Stomach smooth muscle (tissue), 2 donors: ENCODE measurements around the gene CCR5.
"Not testable (repeated sequence)": the region's sequence is repeated elsewhere in the genome, so short reads cannot be mapped to it uniquely, and the experiment has no call there.

ENCODE experiments used
- H3K27ac ChIP-seq: one replicate; pipeline ENCODE4 v1.7.0; 2013; ENCODE audit warnings: mild to moderate bottlenecking, low read length, inconsistent platforms
- H3K27me3 ChIP-seq, 2 donors: one replicate each; pipeline ENCODE4 v1.7.0; 2013; ENCODE audit warnings: low read length in 2 of 2; ENCODE audit not compliant: insufficient read depth in 2 of 2, control insufficient read depth in 1 of 2
- H3K36me3 ChIP-seq, 2 donors: one replicate each; pipeline ENCODE4 v1.7.0; 2013; ENCODE audit warnings: low read length in 2 of 2; ENCODE audit not compliant: control insufficient read depth in 2 of 2, insufficient read depth in 2 of 2
- H3K4me1 ChIP-seq: one replicate; pipeline ENCODE4 v1.7.0; 2013; ENCODE audit warnings: low read length; ENCODE audit not compliant: control insufficient read depth, insufficient read depth
- H3K4me3 ChIP-seq, 2 donors: one replicate each; pipeline ENCODE4 v1.7.0; 2013; ENCODE audit warnings: low read length in 2 of 2
- H3K9ac ChIP-seq, 2 donors: one replicate each; pipeline ENCODE4 v1.7.0; 2013; ENCODE audit warnings: low read length in 2 of 2, mild to moderate bottlenecking in 1 of 2
- H3K9me3 ChIP-seq, 2 donors: one replicate each; pipeline ENCODE4 v1.7.0; 2013; ENCODE audit warnings: low read length in 2 of 2; ENCODE audit not compliant: control insufficient read depth in 2 of 2
- donor health status: healthy.
- donor health status: Pancreatic carcinoma.

Gene CCR5

GRCh38 chr3:46386205-46386604, 15.5 kb downstream of the CCR5 start:
- no peaks in the 10 kb centered on the region for H3K36me3 ChIP-seq
- no peak overlapping the region for H3K9ac ChIP-seq
- no peak overlapping the region for H3K4me3 ChIP-seq
- no peaks in the 10 kb centered on the region for H3K4me1 ChIP-seq
- H3K27me3 ChIP-seq = no peaks in the 10 kb centered on the region
- no peaks in the 10 kb centered on the region for H3K9me3 ChIP-seq
- H3K27ac ChIP-seq = no peak overlapping the region

- H3K36me3 ChIP-seq, H3K9ac ChIP-seq, H3K27me3 ChIP-seq, H3K27ac ChIP-seq, H3K4me1 ChIP-seq, H3K9me3 ChIP-seq, H3K4me3 ChIP-seq: not testable (repeated sequence)
These were observed 18.1 kb downstream of the CCR5 start for GRCh38 chr3:46388847-46389246.

DNA sequence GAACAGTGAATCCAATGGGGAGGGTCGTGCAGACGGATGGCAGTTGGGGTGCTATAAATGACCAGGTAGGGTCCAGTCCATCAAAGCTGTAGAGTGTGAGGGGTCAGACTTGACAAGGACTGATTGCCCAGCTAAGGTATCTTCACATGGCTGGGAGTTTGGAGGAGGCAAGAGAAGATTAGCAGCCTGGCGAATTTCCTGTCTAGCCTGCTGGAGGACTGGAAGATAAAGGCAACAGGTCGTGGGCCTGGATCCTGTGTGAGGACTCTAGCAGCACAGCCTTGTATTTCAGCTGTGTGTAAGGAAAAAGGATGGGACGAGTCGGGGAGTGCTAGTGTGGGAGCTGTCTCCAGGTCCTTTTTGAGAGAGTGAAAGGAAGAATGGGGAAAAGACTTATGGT, 18.6 kb downstream of the CCR5 start:
- Histone ChIP-seq H3K4me1 (no peaks in the 10 kb centered on the region), H3K9ac (no peak overlapping the region), H3K4me3 (no peak overlapping the region), H3K9me3 (no peaks in the 10 kb centered on the region), H3K27me3 (no peaks in the 10 kb centered on the region), H3K36me3 (no peaks in the 10 kb centered on the region), H3K27ac (no peak overlapping the region)

GRCh38 chr3:46391526-46391925, 20.8 kb downstream of the CCR5 start:
- not testable (repeated sequence) for H3K4me3 ChIP-seq, H3K27ac ChIP-seq, H3K4me1 ChIP-seq, H3K9ac ChIP-seq, H3K36me3 ChIP-seq, H3K9me3 ChIP-seq, H3K27me3 ChIP-seq

DNA sequence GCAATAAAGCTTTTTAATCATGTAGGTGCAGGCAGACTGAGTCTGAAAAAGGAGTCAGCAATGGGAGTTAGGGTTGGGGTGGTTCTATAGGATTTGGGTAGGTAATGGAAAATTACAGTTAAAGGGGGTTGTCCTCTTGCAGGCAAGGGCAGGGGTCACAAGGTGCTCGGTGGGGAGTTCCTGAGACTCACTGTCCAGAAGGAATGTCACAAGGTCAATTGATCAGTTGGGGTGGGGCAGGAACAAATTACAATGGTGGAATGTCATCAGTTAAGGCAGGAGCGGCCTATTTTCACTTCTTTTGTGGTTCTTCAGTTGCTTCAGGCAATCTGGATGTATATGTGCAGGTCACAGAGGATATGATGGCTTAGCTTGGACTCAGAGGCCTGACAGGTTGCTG, 22.3 kb downstream of the CCR5 start:
- Histone ChIP-seq H3K36me3 (no peaks in the 10 kb centered on the region), H3K27me3 (no peaks in the 10 kb centered on the region), H3K27ac (no peak overlapping the region), H3K4me1 (no peaks in the 10 kb centered on the region), H3K9ac (no peak overlapping the region), H3K9me3 (no peaks in the 10 kb centered on the region), H3K4me3 (no peak overlapping the region)

GRCh38 chr3:46393554-46394434, 23.0 kb downstream of the CCR5 start:
- Histone ChIP-seq H3K36me3 (no peaks in the 10 kb centered on the region), H3K27me3 (no peaks in the 10 kb centered on the region), H3K9me3 (no peaks in the 10 kb centered on the region), H3K4me3 (no peak overlapping the region), H3K4me1 (no peaks in the 10 kb centered on the region), H3K9ac (no peak overlapping the region), H3K27ac (no peak overlapping the region)

DNA sequence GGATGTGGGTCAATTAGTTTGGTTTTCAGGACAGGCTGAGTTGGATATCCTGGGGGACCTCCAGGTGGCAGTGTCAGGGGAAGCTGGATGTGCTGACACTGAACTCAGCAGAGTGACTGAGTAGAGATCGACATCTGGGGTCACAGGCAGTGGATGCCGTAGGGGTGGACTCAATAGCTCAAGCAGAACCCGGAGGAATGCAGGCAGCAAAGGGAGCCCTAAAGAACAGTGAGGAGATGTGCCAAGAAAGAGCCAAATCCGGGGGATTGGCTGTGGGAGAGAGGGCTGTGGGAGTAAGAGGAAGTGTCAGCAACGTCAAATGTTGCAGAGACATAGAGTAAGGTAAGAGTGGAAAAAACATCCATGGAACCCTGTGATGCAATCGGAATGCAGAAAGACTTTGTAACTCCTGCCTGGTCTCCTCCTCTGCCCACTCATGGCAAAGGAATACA, 24.5 kb downstream of the CCR5 start:
- no peaks in the 10 kb centered on the region for H3K9me3 ChIP-seq
- H3K27me3 ChIP-seq = no peaks in the 10 kb centered on the region
- no peaks in the 10 kb centered on the region for H3K4me1 ChIP-seq
- no peak overlapping the region for H3K27ac ChIP-seq
- no peak overlapping the region for H3K9ac ChIP-seq
- no peaks in the 10 kb centered on the region for H3K36me3 ChIP-seq
- H3K4me3 ChIP-seq = no peak overlapping the region

GRCh38 chr3:46395766-46396530, 25.2 kb downstream of the CCR5 start:
- no peak overlapping the region for H3K9ac ChIP-seq
- no peaks in the 10 kb centered on the region for H3K4me1 ChIP-seq
- H3K27me3 ChIP-seq = no peaks in the 10 kb centered on the region
- no peak overlapping the region for H3K4me3 ChIP-seq
- no peak overlapping the region for H3K27ac ChIP-seq
- no peaks in the 10 kb centered on the region for H3K36me3 ChIP-seq
- no peaks in the 10 kb centered on the region for H3K9me3 ChIP-seq

DNA sequence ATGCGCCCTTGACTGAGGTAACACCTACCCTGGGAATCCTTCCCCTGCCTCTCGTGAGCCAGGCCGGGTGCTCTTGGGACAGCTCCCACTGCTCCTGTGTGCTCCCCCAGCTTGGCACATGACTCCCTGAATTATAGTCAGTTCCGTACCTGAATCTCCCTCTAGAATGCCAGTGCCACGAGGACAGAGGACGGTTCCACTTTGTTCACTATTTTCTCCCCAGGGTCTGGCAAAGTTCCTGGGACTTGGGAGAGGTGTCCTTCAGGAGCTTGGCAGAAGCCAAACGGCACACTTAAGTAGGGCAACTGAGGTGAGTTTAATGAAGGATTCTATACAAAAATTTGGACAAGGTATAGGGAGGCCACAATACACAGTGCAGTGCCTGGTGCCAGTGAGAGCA, 26.4 kb downstream of the CCR5 start:
- H3K9ac ChIP-seq = no peak overlapping the region
- no peaks in the 10 kb centered on the region for H3K4me1 ChIP-seq
- no peak overlapping the region for H3K27ac ChIP-seq
- H3K27me3 ChIP-seq = no peaks in the 10 kb centered on the region
- no peaks in the 10 kb centered on the region for H3K9me3 ChIP-seq
- H3K4me3 ChIP-seq = no peak overlapping the region
- H3K36me3 ChIP-seq = no peaks in the 10 kb centered on the region

- H3K9me3 ChIP-seq = no peaks in the 10 kb centered on the region
- no peak overlapping the region for H3K9ac ChIP-seq
- H3K4me3 ChIP-seq = no peak overlapping the region
- no peaks in the 10 kb centered on the region for H3K4me1 ChIP-seq
- H3K27me3 ChIP-seq = no peaks in the 10 kb centered on the region
- H3K27ac ChIP-seq = no peak overlapping the region
- H3K36me3 ChIP-seq = no peaks in the 10 kb centered on the region
These were observed 27.6 kb downstream of the CCR5 start for GRCh38 chr3:46398186-46398955.
